Kidney (tissue), 14 donors: ENCODE data around the gene LRRC1. TPM values are rescaled to one million over a fixed set of nuclear protein-coding genes. Genes with fewer than 3 reads are reported as not detected.

Source experiments
- DNase-seq, 5 donors: peaks; one replicate each; pipeline ENCODE4 v3.0.0-alpha.2; 2013 to 2020
- FAIRE-seq: peaks from 2 replicates; lab custom pipeline; 2012; peaks lifted over from hg19 to GRCh38; lab: Jason Lieb, UNC
- H3K27ac ChIP-seq, 2 donors: one replicate each; pipeline ENCODE4 v1.7.0; 2013; ENCODE audit warnings: low read depth in 2 of 2, low read length in 2 of 2, inconsistent platforms in 1 of 2
- H3K27me3 ChIP-seq: one replicate; pipeline ENCODE4 v1.7.1; 2013; ENCODE audit warnings: low read length, inconsistent platforms; ENCODE audit not compliant: control insufficient read depth, insufficient read depth
- H3K36me3 ChIP-seq, 3 donors: one replicate each; pipeline versions ENCODE4 v1.7.0 to v1.7.1; 2013; ENCODE audit warnings: low read length in 3 of 3, control low read depth in 1 of 3, inconsistent platforms in 1 of 3; ENCODE audit not compliant: insufficient read depth in 3 of 3, control insufficient read depth in 2 of 3
- H3K4me1 ChIP-seq, 3 donors: one replicate each; pipeline versions ENCODE4 v1.7.0 to v1.7.1; 2013; ENCODE audit warnings: low read length in 3 of 3, inconsistent platforms in 1 of 3, low read depth in 1 of 3; ENCODE audit not compliant: control insufficient read depth in 2 of 3, insufficient read depth in 2 of 3
- H3K4me3 ChIP-seq, 3 donors: one replicate each; pipeline versions ENCODE4 v1.7.0 to v1.8.1; 2013; ENCODE audit warnings: low read length in 3 of 3, control low read depth in 1 of 3, inconsistent platforms in 1 of 3
- H3K9ac ChIP-seq, 3 donors: one replicate each; pipeline versions ENCODE4 v1.7.0 to v1.7.1; 2013; ENCODE audit warnings: low read length in 3 of 3, control low read depth in 1 of 3, inconsistent platforms in 1 of 3
- H3K9me3 ChIP-seq, 3 donors: one replicate each; pipeline versions ENCODE4 v1.7.0 to v1.7.1; 2013; ENCODE audit warnings: low read length in 3 of 3, control low read depth in 1 of 3, inconsistent platforms in 1 of 3; ENCODE audit not compliant: control insufficient read depth in 2 of 3, insufficient read depth in 1 of 3
- CTCF ChIP-seq: IDR thresholded peaks from 3 replicates; pipeline ENCODE4 v1.5.1; 2012; ENCODE audit warnings: mild to moderate bottlenecking, moderate library complexity, borderline replicate concordance; ENCODE audit not compliant: insufficient read depth; ENCODE audit errors: extremely low read depth
- intact Hi-C: fragments of 100-400 bp; cut with DNase I; formaldehyde crosslinking; loops from one replicate; pipeline ENCODE4 v1.11.1; 2022
- polyA plus RNA-seq: library from polyadenylated mRNA; stranded (reverse); fragments of 350-450 nt; fragmentation: Illumina TruSeq; extraction: RNeasy Lipid Tissue Mini Kit (QIAGEN cat#74804); gene quantifications from one replicate; pipeline ENCODE4 v1.2.3, GENCODE V29; 2014; ENCODE audit warnings: low read depth, low replicate concordance; ENCODE audit not compliant: insufficient read depth
- total RNA-seq: library from RNA; stranded (reverse); fragmentation: NEBNext Ultra II Directional; extraction: Animal tissue kit (Norgen Biotek cat#: 25700); gene quantifications from one replicate; pipeline ENCODE4 v1.2.1, GENCODE V29; 2021
- donor health status: control.
- donor health status: control.
- donor health status: control.
- donor health status: control.
- donor health status: control.
- donor health status: DM: yes; HTN: yes; CAD: no.
- donor health status: Normal renal cell carcinoma (clear cell type).

The LRRC1 gene
- total and polyA plus RNA-seq, 2 donors from 2014 or later: 7.8 to 12.6 TPM

- Histone ChIP-seq H3K4me3 (no peak overlapping the region), H3K9me3 (no peaks in the 10 kb centered on the region), H3K27ac (no peak overlapping the region), H3K9ac (no peak overlapping the region), H3K36me3 (no peaks in the 10 kb centered on the region), H3K27me3 (no peaks in the 10 kb centered on the region), H3K4me1 (peaks cover 0 to 3% (median 0%) of the 10 kb centered on the region in 3 donors)
- intact Hi-C loops: no loop called here
- TF ChIP-seq CTCF: no peak
- FAIRE-seq (no peak), DNase-seq (no peak)
These were observed 33.4 kb downstream of the LRRC1 start for GRCh38 chr6:53828215-53828614.

DNA sequence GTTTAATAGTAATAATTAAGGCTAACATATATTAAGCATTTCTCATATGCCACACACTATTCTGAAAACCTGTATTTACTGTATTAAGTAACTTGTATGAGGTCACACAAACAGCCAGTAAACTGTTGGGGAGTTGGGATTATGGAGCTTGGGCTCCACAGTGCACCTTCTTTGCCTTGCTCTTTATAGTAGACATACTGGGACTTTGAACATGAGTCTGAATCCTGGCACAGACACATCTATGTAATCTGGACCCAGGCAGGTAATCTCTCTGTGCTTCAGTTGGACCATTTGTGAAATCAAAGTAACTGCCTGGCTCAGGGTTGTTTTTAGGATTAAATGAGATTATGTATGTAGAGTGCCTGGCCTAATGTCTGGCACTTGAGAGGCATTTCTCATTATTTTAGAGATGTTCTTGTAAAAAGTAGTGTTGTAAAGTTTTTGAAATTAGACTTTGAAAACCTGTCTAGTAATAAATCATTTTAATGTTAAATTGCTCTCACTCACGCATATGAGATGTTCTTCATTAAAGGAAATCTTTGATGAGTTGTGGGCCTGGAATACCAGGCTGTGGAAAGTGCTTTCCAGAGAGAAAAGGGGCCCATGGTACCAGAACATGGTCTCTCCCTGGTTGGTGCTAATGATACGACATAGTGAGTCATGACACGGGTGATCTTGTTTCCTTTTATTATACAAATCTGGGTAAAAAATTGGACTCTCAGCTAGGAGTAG lies 34.3 kb downstream of the LRRC1 start:
- Histone ChIP-seq H3K4me3 (no peak overlapping the region), H3K27ac (no peak overlapping the region), H3K9ac (no peak overlapping the region), H3K9me3 (no peaks in the 10 kb centered on the region), H3K27me3 (no peaks in the 10 kb centered on the region), H3K36me3 (no peaks in the 10 kb centered on the region), H3K4me1 (peaks cover 0 to 3% (median 0%) of the 10 kb centered on the region in 3 donors)
- no peak for TF ChIP-seq CTCF
- DNase-seq: no peak
- no peak for FAIRE-seq
- intact Hi-C loops: no loop called here

- Histone ChIP-seq H3K36me3 (no peaks in the 10 kb centered on the region), H3K4me3 (no peak overlapping the region), H3K9ac (no peak overlapping the region), H3K27me3 (no peaks in the 10 kb centered on the region), H3K27ac (no peak overlapping the region), H3K9me3 (no peaks in the 10 kb centered on the region), H3K4me1 (peaks cover 0 to 3% (median 0%) of the 10 kb centered on the region in 3 donors)
- no peak for DNase-seq
- no peak for FAIRE-seq
- no peak for TF ChIP-seq CTCF
- intact Hi-C loops: no loop called here
These were observed 35.0 kb downstream of the LRRC1 start for GRCh38 chr6:53829698-53830221.
